GM19395 (cell line): ENCODE data around the gene CRABP2.

Experiments used
- ATAC-seq: cut with Tn5 transposase; IDR thresholded peaks from one replicate; pipeline ENCODE4 v1.9.1; 2021; ENCODE audit warnings: mild to moderate bottlenecking, moderate library complexity; ENCODE audit not compliant: unreplicated experiment

The CRABP2 gene

DNA sequence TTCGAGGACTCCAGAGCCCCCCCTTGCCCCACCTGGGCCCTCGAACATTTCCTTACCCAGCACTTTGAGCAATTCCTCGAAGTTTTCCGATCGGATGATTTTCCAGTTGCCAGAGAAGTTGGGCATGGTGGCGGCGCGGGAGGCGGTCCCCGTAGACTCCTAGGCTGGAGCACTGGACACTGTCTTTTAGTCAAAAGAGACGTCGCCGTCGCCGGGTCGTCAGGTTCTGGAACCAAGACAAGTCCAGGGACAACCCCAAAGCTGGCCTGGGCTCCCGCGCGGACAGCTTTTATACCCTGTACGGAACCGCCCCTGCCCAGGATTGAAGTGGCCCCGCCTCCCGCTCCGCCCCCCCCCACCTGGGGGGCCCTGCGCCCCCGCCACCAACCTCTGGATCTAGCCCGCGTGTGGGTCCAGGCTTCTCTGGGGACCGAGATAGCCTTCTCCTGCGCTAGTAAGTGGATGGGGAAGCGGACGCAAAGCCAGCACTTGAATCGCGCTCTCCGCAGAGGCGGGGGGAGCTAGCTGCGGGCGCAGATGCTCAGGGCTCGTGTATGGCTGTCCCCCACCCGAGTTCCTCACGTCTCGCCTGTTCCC, at the start of gene CRABP2:
Gene CRABP2 (minus strand): TSS at position 263 of the 597 bp plus-strand sequence. CDS start 137 bp downstream, at position 126.
- ATAC-seq, result no peak

DNA sequence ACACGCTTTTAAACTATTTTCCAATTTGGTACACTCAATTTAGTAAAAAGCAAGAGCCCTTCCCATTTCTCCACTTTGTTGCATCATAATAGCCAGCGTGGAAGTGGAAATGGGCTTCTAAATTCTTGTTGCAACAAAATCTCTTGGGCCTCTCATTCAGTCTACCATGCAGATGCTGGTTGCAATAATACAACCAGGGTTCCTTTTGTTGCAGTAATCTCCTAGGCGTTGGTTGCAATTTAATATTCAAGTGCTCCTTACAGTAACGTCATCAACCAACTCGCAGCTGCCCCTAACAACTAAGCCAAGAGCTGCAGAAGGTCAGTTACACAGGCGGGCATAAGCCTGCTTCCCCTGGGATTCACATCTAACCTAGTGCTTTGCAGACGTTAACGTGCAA, 48.8 kb upstream of the CRABP2 start:
- no peak for ATAC-seq

DNA sequence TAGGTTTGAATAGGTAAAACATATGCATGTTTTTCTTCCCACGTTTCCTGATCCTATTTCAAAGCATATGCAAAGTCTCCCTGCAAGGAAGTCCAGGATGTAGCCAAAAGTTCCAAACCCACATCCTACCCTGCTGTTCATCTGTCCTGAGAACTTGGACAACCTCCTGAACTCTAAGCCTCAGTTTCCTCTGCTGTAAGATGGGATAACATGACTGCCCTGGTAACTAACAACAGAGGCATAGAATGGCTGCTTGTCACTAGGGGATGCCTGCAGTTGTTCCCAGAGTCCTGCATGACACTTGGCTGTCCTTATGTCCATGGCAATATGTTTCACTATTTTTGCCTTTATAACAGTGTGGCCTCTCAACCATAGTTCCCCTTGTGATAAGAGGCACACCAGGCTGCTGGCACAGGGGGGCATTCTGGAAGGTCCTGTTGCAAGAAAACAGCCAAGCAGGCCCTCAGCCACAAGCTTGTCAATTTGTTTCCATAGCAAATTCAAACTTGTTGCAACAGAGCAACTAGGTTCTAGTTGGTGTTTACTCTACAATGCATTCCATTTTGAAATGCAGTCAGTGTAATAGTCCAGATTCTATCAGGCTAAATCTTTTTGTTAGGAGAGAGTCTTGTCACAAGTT, 47.6 kb upstream of the CRABP2 start:
- ATAC-seq, result no peak

DNA sequence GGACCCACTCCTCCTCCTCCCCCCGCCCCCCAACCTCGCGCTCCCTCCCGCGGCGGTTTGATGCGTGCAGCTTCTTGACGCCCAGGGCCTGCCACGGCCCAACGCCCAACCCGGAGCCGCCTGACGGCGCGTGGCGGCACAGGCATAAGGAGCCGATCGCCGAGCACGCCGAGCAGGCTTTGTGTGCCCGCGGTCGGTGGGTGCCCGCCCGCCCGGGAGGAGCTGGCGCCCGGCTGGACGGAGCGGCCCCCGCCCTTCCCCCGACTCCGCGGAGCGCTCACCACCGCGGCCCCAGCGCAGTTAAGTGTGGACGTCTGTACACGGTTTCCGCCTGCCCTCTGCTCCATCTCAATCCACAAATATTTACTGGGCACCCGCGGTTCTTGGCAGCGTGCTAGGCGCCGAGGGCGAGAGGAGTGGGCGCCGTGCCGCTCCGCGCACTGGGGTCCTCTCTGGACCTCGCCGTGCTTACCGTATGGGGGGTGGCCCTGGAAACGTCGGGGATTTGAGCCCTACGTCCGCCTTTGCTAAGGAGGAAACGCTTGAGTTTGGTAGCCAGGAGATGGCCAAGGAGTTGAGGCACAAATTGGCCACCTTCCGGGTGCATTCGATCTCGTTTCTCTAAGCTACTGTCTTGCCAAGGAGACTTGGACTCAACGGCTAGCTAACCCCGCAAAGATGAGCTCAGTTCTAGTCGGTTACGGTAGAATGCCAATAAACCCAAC, 46.5 kb upstream of the CRABP2 start:
- ATAC-seq, result no peak

DNA sequence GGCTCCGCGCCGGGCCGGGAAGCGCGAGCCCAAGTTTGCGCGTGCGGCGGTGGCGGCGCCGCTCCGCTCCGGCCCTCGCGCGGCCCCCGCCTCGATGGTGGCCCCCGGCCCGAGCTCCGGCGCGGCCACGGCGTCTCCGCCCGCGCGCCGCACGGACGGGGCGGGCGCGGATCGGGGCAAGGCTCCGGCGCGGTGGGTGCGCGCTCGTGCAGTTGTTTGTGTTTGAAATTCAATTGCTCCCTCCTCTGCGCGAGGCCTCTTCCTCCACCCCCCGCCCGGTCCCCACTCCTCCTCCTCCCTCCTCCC, 46.0 kb upstream of the CRABP2 start, which contains the start of gene HDGF:
Gene HDGF (minus strand): TSS at position 225 of the 306 bp plus-strand sequence. CDS start 246 bp downstream, outside the sequence.
- no peak for ATAC-seq

DNA sequence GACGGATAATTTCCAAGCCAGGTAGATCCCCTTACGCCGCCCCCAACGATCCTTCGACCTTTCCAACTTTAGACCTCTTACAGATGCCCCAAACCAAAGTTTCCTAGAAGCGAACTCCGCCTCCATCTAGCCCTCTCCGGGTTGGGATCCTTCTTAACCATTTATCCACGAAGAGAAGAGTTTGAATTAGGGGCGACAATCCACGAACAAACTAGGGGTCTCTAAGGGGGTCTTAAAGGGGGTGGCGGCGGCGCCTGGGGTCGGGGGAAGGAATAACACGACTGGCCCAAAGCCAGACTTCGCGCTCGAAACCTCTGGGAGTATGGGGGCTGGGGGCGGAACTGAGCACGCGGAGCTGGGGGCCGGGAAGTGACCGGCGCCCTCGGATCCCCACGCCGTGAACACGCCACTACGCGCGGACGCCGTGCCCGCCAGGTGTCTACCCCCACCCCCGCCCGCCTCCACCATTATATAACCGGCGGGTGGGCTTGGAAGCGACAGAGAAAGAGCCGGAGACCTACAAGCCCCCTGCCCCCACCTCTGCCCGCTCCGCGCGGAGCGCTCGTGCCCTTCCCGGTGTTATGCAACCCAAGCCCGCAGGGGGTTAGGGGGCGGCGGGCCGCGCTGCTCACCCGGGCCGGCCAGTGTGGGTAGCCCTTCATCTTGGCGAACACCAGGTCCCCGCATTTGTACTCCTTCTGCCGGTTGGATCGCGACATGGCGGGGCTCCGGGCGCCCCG, 45.5 kb upstream of the CRABP2 start:
- ATAC-seq, result no peak

DNA sequence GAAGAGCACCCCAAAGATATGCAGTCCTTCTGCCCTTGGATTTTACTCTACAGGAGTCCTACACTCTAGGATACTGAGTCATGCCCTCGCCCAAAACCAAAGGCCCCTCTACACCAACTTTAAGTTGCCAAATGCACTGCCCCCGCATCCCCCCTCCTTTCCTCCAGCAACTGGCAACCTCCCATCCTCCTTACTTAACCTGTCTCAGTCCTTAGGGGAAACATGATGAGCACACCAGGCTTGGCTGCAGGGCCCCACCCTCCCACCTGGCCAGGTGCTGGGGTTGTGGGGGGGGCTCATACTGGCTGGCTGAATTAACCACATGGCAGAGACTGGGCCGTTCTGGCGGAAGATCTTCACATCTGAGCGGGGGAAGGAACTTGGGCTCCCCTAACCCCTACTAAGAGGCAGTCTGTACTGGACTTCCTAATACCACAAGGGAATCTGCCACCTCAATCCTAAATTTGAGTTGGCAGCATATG, 44.8 kb upstream of the CRABP2 start:
- ATAC-seq, result no peak

DNA sequence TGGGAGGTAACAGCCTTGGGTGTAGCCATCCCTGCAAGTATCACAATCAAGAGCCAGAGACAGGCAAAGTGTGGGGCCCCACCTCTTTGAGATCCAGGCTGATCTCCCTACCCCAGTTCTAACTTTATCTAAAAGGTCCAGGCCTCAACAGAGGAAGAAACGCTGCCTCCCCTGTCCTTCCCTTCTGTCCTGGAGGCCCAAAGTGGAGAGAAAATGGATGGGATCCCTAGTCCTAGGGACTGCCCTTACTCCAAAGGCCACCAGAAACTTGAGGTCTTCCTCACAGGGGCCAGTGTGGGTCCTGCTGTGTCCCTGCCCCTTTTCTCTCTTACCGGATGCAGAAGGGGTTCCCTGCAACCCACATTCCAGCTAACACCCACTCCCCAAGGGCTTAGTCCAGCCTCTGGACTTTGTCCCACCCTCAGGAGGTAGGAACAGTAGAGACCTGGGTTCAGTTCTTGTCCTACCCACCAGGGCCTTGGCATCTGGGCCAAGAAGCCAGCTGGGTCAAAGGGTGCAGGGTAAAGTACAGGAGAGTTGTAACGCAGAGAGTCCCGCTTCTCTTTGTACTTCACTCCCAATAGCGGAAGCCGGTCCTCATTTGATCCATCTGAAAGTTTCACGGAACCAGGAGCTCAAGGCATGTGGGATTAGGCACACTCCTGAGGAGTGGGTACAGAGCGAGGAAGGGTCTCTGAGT, 44.2 kb upstream of the CRABP2 start:
- no peak for ATAC-seq

DNA sequence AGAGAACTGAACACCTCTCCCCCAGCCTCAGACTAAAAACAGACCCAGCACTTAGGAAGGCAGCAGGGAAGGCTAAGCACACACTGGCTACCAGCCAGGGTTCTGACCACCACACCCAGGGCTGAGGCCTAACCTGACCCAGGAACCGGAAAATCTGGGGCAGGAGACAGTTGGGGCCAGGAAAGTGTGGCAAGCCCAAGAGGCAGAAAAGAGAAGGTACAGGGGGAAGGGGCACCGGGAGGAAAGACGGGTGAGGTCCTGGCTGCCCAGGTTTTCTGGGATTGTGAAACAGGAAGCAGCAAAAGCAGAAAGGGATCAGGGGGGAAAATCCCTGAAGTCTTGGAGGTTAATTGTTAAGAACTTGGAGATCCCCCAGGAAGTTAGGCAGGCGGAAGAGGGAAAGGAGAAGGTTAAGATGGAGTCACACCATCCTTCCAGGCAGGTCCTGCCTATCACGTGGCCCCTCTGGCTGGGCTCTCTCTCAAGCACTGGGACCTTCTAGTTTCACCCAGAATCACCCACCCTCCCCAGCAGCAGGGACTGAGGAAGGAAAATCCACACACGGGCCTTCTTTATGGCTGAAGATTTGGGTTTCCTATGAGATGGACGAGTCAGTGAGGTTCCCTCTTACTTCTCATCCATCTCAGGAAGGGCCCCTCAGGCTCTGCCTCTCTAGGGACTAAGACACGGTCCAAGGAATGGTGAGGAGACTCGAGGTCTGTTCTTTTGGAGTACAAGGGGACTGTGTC, 43.5 kb upstream of the CRABP2 start:
- no peak for ATAC-seq

DNA sequence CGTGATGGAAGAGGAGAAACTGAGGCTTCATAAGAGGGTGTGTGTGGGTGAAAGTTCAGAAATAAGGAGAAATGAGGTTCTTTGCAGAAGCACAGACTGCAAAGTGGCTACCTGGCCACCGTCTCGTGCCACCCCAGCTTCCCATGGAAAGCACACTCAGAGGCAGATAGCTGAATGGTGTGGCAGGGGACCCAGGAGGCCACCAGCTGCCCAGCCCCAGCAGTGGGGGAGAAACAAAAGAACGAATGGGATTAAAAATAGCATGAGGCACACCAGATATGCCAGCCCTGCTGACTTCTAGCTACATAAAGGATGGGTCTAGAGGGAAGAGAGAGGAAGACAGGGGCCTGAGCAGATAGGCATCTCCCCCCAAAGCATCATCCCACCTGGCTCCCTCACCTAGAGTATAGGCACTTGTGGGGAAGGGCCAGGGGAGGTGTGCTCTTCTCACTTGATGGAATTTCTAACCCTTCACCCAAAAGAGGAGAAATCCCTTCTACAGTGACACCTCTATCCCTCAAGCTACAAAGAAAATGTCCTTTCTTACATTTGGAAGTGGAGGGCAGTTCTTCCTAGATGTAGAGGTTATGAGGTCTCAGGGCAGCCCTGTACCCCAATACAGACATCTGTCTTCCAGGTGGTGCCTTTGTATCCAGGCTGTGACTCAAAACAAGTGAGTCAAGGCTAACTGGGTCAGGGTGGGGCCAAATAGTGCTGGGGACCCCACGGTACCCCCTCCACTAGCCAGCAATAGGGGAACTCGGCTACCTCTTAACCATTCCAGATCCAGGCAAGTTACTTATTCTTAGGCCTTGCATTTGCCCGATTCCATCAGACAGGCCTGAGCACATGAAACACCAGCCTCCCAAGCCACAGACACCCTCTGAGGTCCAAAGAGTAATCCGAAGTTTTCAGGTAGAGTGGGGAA, 42.6 kb upstream of the CRABP2 start:
- no peak for ATAC-seq

DNA sequence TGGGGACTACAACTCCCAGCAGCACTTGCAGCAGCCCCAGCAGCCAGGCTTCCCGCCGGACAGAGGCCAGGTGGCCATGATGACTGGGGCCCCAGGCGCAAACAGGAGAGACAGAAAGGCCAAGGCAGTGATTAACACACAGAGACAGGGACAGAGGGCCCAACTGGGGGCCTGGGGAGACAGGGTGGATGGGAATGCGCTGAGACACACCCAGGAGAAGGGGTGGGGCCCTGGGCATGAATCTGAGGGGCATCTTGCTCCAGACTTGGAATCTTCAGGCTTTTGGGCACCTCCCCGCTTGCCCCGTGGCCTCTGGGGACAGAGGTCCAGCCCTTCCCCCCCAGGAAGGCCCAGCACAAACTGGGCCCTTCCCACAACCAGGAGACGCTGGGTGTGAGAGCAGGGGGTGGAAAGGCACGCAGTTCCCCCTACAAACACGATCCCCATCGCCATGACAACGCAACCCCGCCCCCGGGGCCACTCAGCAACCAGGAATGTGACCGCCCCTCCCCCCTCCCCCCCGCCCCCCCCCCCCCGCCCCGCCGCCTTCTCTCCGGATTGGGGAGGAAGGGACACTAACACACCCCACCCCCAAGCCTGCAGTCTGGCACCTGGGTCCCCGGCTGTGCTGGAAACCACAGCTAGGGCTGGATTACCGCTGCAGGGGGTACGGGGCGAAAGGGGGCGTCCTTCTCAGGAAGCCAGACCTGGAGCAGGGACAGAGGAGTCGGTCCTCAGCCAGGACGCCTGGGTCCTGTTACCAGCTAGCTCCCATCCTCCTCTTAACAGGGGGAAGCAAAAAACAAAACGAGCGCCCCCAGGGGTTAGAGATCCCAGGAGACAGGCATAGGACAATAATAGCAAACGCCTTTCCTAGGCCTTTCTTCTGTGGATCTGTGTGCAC, 41.6 kb upstream of the CRABP2 start:
- ATAC-seq, result no peak

DNA sequence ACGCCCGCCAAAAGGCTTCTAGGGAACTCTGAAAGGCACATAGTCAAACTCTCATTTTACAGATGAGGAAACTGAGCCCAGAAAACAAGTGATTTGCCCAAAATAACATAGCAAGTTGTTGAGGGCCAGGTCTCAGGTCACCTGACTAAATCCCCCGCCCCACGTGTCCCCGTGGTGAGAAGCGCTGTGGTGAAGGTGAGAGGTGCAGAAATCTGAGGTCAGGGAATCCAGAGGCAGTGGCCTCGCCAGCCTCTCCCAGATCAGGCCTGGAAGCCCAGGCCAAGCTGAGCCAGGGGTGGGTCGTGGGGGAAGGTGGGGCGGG, 41.0 kb upstream of the CRABP2 start:
- no peak for ATAC-seq

DNA sequence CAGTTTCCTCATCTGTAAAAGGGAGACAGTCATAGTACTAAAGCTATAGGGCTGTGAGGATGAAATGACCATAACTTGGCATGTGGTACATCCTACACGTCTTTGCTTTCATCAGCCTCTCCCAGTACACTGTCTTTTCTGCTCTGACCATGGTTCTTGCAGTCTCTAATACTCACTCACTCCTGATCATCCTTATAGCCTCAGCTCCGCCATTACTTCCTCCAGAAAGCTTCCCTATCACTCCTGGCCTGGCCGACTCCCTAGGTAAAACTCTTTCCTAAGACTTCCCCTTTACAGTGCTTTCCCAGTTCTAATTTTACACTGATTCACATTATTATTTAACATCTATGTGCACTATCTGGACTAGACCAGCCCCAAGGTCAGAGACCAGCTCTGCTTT, 40.5 kb upstream of the CRABP2 start:
- ATAC-seq, result no peak

DNA sequence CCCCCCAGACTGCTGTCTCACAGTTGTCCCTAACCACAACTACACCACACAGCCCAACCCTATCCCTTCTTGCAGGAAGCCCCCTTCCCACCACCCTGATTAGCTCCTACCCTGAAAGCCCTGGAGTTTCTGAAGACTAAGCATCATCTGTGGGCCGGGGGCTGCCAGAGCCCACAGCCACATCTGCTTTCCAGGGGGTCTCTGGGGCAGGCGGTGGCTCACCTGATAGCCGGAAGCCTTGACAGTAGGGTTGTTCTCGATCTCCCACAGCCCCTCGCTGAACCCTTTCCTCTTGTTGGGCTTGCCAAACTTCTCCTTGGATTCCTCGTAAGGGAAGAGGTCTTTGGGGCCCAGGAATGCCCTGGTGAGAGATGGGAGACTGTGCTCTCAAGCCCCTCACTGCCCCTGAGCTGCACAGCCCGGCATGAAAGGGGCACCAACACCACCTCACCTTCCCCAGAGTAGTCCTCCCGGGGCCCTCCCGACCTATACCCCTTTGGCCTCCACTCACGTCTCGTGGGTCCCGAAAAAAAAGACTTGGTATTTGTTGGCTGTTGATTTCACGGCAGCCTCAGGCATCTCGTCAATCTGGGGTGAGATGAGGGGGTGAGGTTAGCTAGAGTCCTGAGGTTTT, 39.5 kb upstream of the CRABP2 start:
- no peak for ATAC-seq

DNA sequence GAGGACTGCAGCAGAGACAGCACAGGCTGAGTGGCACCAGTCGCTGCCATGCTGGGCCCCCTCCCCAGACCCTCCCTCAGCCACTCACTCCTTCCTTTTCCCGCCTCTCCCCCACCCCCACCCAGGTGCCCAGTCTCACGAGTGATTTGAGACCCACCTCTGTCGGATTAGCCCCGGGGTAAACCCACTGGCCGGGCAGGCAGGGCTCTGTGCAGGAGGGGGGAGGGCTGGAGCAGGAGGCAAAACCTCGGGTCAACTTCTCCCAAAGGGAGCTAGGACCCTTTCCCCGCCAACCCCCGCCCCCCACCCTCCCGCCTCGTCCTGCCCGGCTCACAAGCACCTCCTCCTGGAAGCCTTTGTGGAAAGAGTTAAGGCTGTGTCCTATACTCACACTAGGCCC, 39.0 kb upstream of the CRABP2 start:
- ATAC-seq, result no peak

DNA sequence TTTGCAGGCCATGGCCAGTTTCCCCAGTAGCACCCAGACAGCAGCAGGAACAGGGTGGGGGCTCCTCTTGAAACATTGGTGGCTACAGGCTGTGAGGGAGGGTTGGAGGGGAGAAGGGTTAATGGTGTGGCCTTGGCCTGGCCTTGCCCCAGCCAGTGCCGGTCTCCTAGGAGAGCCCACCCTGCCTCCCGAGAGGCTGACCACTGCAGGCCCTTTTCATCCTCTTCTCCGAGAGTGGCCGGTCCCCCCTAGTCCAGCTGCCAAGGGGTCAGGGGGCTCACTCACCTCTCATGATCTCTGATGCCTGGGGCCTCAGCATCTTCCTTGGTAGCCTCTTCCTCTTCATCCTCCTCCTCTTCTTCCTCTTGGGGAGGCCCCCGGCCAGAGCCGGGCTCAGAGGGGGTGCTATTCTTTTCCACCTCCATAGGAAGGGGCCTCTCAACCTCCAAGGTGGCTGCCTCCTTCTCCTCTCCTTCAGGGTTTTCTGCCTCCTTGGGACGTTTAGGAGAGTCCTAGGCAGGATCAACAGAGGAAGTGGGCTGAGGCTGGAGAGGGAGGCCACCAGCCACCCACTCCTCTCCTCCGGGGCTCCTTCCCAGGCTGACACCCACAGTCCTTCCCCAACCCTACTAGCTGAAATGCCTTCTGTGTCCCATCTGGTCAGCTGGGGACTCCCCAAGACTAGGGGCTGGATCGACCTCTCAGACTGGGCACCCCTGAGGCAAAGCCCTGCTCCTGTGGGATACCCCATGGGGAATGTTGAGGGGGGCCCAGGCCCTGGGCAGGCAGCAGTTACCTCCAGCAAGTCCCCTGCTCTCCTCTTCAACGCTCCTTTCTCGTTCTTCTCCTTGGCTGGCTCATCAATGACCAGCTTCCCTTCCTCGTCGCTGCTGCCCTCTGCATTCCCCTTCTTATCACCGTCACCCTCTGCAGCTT, 38.3 kb upstream of the CRABP2 start:
- no peak for ATAC-seq

DNA sequence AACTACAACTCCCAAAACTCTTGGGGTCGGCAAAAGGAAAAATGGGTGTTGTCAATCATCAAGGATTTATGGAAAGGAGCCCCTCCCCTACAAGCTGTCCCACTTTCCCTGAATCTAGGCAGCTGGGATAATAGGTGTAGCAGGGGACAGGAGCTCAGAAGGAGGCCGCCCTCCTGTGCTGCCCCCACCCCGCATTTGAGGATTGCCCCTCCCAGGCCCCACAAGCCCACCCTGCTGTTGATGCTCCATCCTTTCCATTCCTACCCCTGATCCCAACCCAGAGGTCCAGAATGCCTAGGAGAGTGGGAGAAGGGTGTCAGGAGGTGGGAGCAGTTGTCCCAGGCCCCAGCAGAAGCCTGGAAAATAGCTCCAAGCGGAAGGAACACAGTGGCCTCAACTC, 37.4 kb upstream of the CRABP2 start:
- ATAC-seq, result no peak
